MM.1S (cell line): ENCODE measurements around the gene AFF4.

Experiments used
- EZH2 ChIP-seq: fragments of 300-600 bp; sonication (generic); optimal IDR thresholded peaks from 2 replicates; pipeline ENCODE3; 2017; ENCODE audit warnings: low read depth, mild to moderate bottlenecking, antibody characterized with exemption, low read length, mixed read lengths
- EZH2phosphoT487 ChIP-seq: fragments of 300-600 bp; sonication (generic); IDR thresholded peaks from 2 replicates; pipeline ENCODE4 v1.6.1; 2018; ENCODE audit warnings: antibody characterized with exemption, low read length
- TF ChIP-seq, protein P1 (sequence below): fragments of 300-600 bp; sonication (generic); IDR thresholded peaks from 2 replicates; pipeline ENCODE4 v1.5.1; 2016; ENCODE audit warnings: antibody characterized with exemption, low read length, mixed read lengths

GRCh38 chr5:132971483-132972435 lies 8.3 kb upstream of the AFF4 start:
- TF ChIP-seq, protein P1, sequence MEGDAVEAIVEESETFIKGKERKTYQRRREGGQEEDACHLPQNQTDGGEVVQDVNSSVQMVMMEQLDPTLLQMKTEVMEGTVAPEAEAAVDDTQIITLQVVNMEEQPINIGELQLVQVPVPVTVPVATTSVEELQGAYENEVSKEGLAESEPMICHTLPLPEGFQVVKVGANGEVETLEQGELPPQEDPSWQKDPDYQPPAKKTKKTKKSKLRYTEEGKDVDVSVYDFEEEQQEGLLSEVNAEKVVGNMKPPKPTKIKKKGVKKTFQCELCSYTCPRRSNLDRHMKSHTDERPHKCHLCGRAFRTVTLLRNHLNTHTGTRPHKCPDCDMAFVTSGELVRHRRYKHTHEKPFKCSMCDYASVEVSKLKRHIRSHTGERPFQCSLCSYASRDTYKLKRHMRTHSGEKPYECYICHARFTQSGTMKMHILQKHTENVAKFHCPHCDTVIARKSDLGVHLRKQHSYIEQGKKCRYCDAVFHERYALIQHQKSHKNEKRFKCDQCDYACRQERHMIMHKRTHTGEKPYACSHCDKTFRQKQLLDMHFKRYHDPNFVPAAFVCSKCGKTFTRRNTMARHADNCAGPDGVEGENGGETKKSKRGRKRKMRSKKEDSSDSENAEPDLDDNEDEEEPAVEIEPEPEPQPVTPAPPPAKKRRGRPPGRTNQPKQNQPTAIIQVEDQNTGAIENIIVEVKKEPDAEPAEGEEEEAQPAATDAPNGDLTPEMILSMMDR, result no peak
- no peak for TF ChIP-seq EZH2phosphoT487
- no peak for TF ChIP-seq EZH2
